ENCODE results near the gene LRRC4C.
A peak's percentile ranks its signal among the peaks of the same experiment; 100 is the strongest.

LRRC4C gene

DNA sequence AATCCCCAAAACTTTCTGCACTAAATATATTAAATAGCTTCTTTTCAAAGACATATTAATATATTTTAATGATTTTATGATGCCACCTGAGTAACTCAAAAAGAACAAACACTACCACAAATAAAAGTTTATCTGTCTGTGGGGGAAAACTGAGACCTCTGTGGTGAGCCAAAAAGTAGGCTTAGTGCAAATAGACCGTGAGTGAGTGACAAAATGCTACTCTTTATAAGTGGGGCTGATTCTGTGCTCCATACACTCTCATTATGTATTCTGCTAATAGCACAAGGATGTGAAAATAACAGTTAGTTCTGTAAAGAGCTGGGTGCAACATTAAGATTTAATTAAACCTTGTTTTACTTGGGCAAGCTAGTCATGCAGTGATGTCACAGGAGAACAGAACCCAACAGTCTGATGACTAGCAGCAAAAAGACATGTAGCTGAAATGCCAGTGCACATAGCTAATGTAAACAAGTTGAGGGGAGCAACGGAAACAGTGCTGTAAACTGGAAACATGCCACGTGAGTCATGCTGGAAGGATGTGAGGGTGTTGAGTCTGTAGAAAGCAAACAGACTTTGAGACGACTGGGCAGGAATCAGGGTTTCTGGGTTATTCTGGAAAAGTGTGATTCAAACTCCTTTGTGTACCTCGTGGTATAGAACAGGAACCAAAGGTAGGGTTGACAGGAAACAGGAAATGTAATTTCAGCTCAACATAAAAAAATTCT lies 1130.4 kb downstream of the LRRC4C start:
- no peak for DNase-seq

DNA sequence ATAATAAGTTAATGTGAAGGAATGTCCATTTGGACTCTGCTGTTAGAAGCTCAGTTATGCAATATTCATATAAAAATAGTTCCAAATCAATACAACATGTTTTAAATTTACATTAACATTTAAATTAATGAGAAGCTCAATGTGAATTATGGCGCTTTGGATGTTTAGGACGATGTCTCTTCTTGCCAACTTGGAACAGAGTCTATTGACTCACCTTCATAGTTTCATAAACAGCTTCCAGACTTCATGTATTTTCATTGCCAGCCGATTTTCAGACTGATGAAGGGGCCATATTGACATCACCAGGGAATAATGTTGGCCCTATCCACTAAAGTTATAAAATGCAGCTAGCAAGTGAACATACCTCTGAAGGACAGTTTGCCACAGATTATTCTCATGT lies 1136.2 kb downstream of the LRRC4C start:
- no peak for DNase-seq

DNA sequence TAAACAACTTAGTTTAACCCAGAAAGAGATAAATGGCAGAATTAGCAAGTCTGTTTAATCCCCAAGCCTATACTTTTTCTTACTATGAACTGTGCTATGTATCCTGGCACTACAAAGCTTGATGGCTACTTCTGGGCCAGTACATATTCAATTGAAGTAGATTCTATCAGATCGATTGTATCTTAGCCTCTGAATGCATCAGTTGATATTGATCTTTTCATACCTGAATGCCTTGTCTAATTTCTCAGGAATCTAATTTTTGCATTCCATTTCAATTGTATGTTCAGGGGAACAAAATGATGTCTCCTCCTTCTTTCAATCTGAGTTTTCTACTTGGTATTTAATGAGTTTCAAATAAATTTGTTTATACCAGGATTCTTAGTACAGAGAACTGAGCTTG lies 1137.9 kb downstream of the LRRC4C start:
- no peak for DNase-seq

DNA sequence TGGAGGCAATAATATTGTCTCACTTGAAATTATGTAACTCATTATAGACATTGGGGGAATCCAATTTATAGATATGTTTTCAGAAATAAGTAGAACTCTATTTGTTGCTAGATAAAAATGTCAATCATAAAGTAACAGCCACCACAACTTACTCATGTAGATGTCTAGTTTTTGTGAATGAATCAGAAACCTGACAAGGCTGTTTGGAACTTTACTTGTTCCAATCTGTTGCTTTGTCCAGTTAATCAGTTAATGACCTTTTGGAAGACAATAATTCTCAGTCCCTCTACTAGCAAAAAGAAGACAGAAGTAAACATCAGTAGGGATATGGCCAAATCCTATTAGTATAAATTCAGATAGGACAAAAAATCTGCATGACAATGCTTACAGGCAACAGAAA lies 1143.3 kb downstream of the LRRC4C start:
- DNase-seq = no peak

DNA sequence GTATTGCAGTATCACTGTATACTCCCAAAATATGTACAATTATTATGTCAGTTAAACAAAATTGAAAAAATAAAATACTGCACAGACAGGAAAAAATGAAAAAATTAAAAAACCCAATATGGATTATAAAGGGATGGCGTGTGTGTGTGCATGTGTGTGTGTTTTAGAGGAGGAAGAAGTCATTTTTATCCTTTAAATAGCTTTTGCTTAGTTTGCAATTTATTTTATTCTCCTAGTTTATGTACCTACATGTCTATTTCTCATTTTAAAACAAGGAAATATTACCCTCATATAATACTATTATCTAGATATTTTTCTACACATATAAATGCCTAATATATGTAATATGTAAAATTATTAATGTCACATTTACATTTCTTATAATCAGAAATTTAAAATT lies 1144.3 kb downstream of the LRRC4C start:
- DNase-seq = no peak

DNA sequence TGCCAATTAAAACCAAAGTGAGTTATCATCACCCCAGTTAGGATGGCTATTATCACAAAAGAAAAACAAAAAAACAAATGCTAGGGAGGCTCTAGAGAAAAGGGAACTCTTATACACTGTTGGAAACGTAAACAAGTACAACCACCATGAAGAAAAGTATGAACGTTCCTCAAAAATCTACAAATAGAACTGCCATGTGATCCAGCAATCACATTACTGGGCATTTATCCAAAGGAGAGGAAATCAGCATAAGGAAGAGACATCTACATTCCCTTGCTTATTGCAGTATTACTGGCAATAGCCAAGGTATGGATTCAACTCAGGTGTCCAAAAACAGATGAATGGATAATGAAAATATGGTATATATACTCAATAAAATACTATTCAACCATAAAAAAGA lies 1145.1 kb downstream of the LRRC4C start:
- no peak for DNase-seq

DNA sequence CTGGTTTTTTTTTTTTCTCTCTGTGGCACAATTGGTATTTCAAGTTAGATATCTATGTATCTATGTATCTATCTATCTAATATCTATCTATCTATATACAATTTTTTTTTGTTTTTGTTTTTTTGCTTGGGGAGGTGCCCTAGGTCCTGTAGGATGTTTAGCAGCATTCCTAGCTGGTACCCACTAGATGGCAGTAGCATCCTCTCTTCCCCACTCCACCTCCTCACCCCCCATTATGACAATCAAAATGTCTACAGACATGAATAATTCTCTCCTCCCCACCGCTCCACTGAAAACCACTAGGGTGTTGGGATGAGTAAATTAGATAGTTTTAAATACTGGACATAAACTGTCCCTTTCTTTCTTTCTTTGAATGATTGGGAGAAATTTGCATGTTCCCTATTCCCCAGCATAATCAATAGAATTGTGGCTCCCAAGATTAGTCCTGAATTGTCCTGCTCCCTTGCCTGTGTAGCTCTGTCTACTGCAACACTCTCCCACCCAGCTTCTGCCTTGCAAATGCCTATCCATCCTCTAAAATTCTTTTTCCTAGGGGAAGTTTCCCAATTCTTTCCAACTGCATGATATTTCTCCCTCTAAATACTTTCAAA lies 1152.4 kb downstream of the LRRC4C start:
- DNase-seq = no peak

DNA sequence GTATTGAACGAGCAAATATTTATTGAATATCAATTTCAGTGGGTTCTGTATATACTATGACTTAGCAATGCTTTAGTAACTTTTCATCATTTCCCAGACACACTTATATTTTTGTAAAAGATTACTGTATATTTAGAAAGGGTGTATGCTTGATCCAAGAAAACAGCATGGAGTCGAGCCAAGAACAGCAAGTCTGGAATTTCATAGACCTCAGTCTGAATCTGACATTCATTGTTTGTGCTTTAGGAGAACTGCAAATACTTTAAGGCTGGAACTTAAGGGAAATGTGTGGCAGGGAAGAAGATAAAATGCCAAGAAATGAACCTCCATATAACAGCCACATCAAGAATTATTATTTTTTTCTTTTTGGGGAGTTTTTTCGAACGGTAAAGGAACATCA lies 1156.8 kb downstream of the LRRC4C start:
- DNase-seq = no peak

DNA sequence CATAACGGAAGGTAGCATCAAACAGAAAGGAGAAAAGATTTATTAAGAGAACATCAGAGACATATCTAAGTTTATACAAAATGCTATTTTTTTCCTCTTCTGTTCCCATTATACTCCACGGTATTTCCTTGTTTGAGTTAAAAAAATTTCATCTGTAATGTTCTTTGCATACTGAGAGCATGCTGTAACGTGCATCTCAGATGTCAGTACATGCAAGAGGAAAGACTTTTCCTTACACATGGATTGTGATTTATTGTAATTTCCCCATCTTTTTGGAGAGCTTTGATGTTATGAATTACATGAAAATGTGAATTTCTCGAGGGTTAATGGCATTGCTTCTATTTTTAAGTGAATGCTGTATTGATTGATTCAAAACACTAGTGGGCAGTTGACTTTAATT lies 1164.0 kb downstream of the LRRC4C start:
- no peak for DNase-seq

DNA sequence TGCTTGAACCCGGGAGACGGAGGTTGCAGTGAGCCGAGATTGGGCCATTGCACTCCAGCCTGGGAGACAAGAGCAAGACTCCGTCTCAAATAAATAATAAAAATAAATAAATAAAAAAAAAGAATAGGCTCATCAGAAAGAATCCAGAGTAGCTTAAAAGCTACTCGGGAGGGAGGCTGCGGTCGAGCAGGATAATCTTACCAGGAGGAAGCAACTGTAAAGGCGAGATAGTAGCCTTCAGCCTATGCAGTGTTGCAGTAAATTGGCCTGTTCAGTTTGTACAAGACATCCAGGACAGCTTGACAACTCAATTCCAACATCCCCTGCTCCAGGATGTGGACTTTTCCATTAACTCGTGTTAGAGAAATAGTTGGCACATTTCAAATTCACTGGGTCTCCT lies 1164.7 kb downstream of the LRRC4C start:
- DNase-seq = no peak

DNA sequence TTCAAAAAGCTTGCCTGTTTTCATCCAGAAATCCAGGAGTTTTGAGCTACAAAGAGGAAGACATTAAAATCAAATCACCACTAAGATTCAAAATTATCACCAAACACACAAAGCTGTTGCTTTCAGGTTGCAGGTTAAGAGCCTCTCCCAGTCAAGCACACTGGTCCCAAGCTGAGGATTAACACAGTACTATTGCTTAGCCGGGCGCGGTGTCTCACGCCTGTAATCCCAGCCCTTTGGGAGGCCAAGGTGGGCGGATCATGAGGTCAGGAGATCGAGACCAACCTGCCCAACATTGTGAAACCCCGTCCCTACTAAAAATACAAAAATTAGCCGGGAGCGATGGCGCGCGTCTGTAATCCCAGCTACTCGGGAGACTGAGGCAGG lies 1165.1 kb downstream of the LRRC4C start:
- no peak for DNase-seq

DNA sequence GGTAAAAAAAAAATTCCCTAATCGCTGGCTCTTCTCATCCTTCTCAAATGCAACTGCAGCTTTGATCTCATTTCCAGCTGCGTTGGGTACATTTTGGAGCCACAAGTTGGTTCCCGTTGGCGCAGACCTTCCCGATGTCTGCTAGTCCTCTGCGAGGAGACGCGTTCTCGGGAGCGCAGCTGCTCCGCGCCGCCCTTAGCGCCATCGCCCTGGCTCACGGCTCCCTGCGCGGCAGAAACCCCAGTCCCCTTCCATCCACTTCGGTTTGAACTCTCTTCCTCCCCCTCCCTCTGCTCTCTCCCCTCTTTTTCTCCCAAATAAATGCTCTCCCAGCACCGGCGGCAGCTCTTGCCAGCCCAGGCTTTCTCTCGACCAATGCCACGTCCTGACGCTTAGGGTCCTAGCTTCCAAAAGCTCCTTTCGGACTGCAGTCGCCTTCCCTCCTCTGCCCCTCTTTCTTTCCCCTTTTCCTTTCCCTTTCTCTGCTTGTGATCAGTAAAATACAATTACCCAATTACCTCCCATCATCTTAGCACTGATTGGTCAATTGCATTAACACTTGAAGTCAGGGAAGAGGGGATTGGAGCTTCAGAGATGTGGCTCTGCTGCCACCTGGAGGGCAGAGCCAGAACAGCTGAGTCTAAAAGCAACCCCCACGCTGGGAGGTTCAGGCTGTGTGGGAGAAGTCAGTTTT lies 1165.7 kb downstream of the LRRC4C start:
- peak; percentile 42 for DNase-seq

DNA sequence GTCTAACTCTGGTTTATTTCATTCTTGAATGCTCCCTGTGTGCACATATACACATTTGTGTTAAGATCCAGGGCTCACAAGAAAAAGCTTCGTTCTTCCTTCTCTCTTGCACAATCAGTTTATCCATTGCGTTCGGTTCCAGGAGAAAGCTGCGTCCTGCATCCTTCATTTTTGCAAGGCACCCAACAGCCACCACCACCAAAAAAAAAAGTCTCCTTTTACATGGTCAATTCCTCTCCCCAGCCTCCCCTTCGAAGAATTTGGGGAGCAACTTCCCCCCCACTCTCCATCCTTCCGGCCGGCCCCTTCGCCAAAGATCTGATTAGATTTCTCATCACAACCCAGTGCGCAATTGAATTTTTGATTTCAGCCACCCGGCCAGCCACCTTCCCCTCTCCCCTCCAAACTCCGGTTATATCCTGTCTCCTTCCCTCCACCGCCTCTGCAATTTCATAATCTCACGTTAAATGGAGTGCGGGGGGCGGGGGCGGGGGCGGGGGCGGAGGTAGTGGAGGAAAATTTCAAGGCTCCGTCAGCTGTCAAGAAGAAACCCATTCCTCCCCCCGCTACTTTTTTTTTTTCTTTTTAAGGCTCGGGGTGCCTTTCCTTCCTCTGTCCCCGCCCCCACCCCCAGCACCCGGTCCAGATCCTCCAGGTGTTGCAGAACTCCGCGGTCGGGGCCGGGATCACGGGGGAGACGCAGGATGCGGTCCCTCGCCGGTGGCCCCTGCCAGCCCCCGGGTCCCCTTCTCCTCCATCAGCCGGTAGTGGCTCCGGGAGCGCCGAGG lies 1166.5 kb downstream of the LRRC4C start:
- no peak for DNase-seq

DNA sequence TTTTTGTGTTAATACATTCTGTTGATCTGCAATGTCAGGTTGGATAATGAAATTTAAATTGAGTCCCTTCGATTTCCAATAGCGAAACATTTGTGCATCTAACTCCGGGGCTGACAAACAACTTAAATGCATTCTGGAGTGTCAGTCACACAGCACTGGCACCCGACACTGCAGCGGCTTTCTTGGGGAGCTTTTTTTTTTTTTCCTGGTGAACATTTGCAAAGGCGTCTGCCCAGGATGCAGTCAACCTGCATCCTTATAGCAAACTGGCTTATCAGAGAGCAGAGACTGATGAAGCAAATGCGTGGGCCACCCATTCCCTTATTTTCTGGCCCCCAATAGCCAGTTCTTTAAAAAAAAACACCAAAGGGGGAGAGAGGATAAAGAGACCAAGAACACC lies 1167.7 kb downstream of the LRRC4C start:
- DNase-seq = no peak

DNA sequence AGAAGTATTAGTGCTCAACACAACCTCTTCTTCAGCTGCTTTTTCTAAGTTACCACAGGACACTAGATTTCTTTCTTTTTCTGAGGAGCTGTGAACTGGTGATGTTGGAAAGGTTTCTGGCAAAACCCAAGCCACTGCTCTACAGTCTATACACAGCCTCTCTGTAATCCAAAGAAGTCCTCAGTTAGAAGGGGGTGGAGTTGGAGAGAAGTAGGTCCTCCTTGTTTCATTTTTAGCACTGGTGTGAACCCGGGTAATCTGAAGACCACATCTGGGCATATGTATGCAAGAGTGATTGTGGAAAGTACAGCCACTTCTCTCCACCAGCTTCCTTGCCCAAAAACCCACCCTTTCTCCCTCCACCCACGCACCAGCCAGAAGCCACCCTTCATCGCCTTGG lies 1168.1 kb downstream of the LRRC4C start:
- DNase-seq = no peak

DNA sequence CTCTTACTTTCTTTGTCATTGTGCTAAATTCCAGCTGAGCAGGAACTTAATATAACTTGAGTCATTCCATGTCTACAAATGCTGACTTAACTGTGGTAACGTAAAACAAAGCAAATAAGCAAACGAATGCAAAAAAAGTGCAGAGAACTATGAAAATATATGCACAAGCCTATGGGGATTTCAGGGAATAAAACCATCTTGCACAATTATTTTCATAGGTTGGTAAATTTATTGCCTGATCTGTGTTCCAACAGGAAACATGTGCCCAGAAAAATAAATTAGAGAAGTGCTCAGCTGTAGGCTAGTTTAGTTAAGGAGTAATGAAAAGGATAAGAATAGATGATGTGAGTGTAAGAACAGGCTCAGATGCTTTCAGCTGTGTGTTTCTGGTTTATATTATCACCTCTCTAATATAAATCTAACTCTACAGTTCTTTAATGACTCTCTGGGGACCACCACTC lies 1169.3 kb downstream of the LRRC4C start:
- DNase-seq = no peak

DNA sequence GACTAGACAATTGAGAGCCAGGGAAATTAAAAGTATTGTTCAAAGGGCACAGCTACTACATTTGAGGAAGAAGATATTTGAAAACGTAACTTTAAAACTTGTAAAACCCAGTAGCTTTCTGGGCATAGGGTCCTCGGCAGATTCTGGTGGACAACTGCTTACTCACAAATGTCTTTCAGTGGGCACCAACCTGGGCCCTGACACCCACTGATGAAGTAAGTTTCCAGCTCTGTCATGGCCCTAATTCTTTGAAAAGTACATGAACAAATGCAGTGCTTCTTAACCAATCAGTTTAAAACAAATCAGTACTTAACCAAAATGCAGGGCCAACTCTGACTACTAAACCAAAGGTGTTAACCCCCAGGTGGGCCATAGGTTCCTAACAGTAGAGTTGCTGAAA lies 1170.1 kb downstream of the LRRC4C start:
- DNase-seq = no peak

DNA sequence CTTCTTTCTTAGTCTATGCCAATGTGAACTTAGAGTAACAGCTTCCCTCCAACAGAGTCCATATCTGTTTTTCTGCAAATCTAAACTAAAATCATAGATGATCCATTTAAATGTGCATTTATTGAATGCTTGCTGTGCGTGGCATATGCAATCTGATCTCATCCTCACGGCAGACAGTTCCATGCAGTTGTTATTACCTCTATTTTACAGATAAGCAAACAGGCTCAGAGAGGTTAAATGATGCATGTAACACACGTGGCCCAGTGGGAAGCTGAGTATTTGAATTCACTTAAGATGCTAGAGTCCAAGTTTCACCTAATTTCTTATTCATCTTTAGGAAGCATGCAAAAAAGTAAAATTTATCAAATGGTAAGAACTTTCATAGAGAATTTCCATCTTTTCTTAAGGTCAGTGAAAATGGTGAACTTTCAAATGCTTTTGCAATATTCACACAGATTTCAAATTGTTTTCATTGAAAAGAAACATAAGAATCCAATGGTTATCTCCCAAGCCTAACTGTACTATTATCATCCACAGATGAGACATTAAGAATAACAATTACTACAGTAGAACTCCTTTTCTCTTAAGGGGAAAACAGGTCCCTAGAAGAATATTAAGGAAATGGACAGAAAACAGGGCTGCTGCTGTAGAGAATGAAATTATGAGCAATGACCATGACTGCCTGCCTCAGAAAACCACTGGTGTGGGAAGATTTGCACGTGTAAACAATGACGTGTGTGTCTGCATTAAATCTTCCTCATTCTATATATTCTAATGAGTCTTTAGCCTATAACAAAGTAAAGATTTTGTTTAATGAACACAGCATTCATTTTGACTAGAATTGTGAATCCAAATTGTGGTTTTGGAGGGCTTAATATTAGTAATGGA lies 1171.3 kb downstream of the LRRC4C start:
- DNase-seq = no peak

DNA sequence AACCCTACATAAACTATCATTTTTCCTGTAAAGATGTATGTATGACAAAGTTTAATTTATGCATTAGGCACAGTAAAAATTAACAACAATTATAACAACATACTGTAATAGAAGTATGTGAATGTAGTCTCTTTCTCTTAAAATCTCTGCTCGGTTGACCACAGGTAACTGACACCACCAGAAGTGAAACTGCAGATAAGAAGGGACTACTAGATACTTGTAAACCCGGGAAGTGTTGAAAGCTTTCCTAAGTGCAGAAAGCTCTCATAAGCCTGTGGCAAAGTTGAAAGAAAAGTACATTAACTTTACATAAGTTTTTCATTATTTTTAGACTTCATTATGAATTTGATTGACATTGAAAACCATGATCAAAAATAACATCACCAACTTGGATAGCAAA lies 1173.3 kb downstream of the LRRC4C start:
- no peak for DNase-seq

DNA sequence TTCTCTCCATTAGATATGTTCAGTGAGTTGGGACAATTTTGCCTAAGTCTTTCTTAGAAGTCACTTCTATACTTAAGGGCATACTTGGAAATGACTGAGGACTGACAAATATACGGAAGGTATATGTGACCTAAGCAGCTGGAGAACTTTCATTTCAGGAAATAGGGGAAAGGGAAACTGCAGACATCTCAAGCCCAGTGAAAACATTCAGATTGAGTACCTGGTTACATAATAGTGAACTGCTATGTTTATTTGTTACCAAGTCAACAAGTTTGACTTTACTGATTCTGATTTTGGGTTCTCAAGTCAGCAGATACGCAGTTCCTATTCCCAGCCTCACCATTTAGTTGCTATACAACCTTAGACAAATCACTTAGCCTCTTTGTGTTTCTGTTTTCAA lies 1173.9 kb downstream of the LRRC4C start:
- DNase-seq = no peak

DNA sequence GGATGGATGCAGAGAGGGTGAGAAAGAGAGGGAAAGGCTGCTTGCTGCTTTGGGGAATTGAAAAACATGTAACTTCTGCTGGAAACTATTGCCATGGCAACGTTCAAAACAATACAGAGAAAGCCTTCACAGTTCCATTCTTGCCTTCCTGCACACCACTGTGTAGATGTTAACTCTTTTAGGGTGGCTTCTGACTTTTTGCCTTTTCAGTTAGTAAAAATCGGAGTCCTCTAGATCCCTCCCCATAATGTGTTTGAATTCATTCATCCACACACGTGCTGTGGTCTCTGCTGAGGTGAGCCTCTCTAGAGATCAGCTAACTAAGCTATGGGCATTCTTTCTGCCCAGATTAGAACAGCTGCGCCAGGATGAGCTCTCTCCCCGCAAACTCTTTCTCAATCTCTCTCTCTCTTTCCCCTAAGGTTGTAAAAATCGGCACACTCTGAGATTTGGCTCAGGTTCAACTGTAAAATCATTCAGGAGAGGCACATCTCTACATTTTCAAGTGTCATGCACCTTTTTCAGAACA lies 1178.3 kb downstream of the LRRC4C start:
- no peak for DNase-seq

Measured in GDM1 (cell line).